Spleen (tissue), 7 donors: Measurements from ENCODE around the gene CADM2.

Experiments
- CTCF ChIP-seq, 11 experiments: fragments of 200-600 bp in 7 of 11; fragments of 450-650 bp in 4 of 11; sonication (generic) in 4 of 11; IDR thresholded peaks in 8 of 11; conservative IDR thresholded peaks in 3 of 11; 1 replicate in 7 of 11; 2 replicates in 4 of 11; pipeline versions ENCODE4 v1.4.0 to v1.8.0; 2016 to 2021; ENCODE audit warnings: antibody characterized with exemption in 11 of 11, inconsistent platforms in 4 of 11, mild to moderate bottlenecking in 1 of 11
- POLR2A ChIP-seq, 3 donors: fragments of 450-650 bp; IDR thresholded peaks; one replicate each; pipeline ENCODE4 v1.5.1; 2017; ENCODE audit warnings: antibody characterized with exemption in 3 of 3, mild to moderate bottlenecking in 1 of 3
- donor health status: DM: no; HTN: no; CAD: no; lungs with moderate emphysema.
- donor health status: DM: no; HTN: no; CAD: no.
- donor health status: DM: no; HTN: no; CAD: no.

GRCh38 chr3:85041001-85041400, 82.2 kb downstream of the CADM2 start:
- TF ChIP-seq CTCF (IDR thresholded peaks at IDR 0.05 in 8 of 11, conservative IDR thresholded peaks at IDR 0.05 in 3 of 11), result no peak
- TF ChIP-seq POLR2A (IDR thresholded peaks at IDR 0.05), result no peak
